GM18861 (cell line): ENCODE data around the gene OR12D3.
"Not testable (repeated sequence)": the region's sequence is repeated elsewhere in the genome, so short reads cannot be mapped to it uniquely, and the experiment has no call there.

Experiments
- ATAC-seq: cut with Tn5 transposase; IDR thresholded peaks from one replicate; pipeline ENCODE4 v1.9.1; 2021; ENCODE audit not compliant: unreplicated experiment

The OR12D3 gene

GRCh38 chr6:29375191-29375590, at the start of gene OR12D3:
Gene OR12D3, minus strand, starts transcription at chr6:29375291. Its CDS starts 4 bp downstream, at chr6:29375287.
- ATAC-seq: no peak

- no peak for ATAC-seq
Observed at GRCh38 chr6:29424575-29424974, 49.5 kb upstream of the OR12D3 start.

GRCh38 chr6:29424168-29424567, 49.1 kb upstream of the OR12D3 start:
- no peak for ATAC-seq

- no peak for ATAC-seq
Observed at GRCh38 chr6:29419516-29419915, 44.4 kb upstream of the OR12D3 start.

- ATAC-seq: no peak
Observed at GRCh38 chr6:29414588-29414987, 39.5 kb upstream of the OR12D3 start, which contains the start of gene OR12D1. Gene OR12D1, plus strand, starts transcription at chr6:29414928.

GRCh38 chr6:29403801-29404200, 28.7 kb upstream of the OR12D3 start:
- no peak for ATAC-seq

- ATAC-seq: no peak
Observed at GRCh38 chr6:29399525-29399924, 24.4 kb upstream of the OR12D3 start.

- no peak for ATAC-seq
Observed at GRCh38 chr6:29395331-29395730, 20.2 kb upstream of the OR12D3 start, which contains the start of gene OR12D2. Gene OR12D2, plus strand, starts transcription at chr6:29395631. Its CDS starts 1,069 bp downstream, at chr6:29396700.

- no peak for ATAC-seq
Observed at GRCh38 chr6:29388533-29388932, 13.4 kb upstream of the OR12D3 start.

GRCh38 chr6:29376003-29376402, 912 bp upstream of the OR12D3 start:
- ATAC-seq: no peak

- no peak for ATAC-seq
Observed at GRCh38 chr6:29368765-29369164, 6.3 kb downstream of the OR12D3 start, which contains the start of gene OR5V1. Gene OR5V1, minus strand, starts transcription at chr6:29368865. Its CDS starts 12,670 bp downstream, at chr6:29356195.

- no peak for ATAC-seq
Observed at GRCh38 chr6:29355603-29356002, 19.5 kb downstream of the OR12D3 start.

GRCh38 chr6:29354980-29355379, 20.1 kb downstream of the OR12D3 start:
- no peak for ATAC-seq

- ATAC-seq: not testable (repeated sequence)
Observed at GRCh38 chr6:29349348-29349747, 25.7 kb downstream of the OR12D3 start.

GRCh38 chr6:29345380-29345779, 29.7 kb downstream of the OR12D3 start:
- no peak for ATAC-seq

GRCh38 chr6:29336269-29336668, 38.8 kb downstream of the OR12D3 start:
- no peak for ATAC-seq

- no peak for ATAC-seq
Observed at GRCh38 chr6:29332676-29333075, 42.4 kb downstream of the OR12D3 start.

GRCh38 chr6:29325777-29326176, 49.3 kb downstream of the OR12D3 start:
- no peak for ATAC-seq
